K562 (cell line): ENCODE measurements around the gene RSPH1. TPM values are rescaled to one million over a fixed set of nuclear protein-coding genes. Genes with fewer than 3 reads are reported as not detected.

Experiments used
- ATAC-seq: fragments of 200-7000 bp; cut with Tn5 transposase; 3 replicates; pipeline ENCODE4 v1.9.1; 2020; ENCODE audit warnings: moderate library complexity
- BruUV-seq: library from RNA; stranded (reverse); fragments of 400-500 nt; replicated peaks from 2 replicates; lab custom pipeline; 2021; lab: Mats Ljungman, UMichigan
- CTCF ChIA-PET: fragments of 300-600 bp; formaldehyde crosslinking; extraction: SDS; loops from one replicate; lab custom pipeline; 2021; ENCODE audit warnings: low intra/inter-chr PET ratio; lab: Yijun Ruan, JAX
- POLR2A ChIA-PET: fragments of 300-600, 350-650 bp; sonication (Branson Sonifier 250); formaldehyde crosslinking; extraction: SDS; loops from one replicate; lab custom pipeline; 2021; ENCODE audit warnings: antibody characterized with exemption, inconsistent platforms; lab: Yijun Ruan, JAX
- DNase-seq, 4 experiments: peaks; one replicate each; pipeline versions ENCODE4 v3.0.0 to v3.0.0-alpha.2; 2011 to 2018; ENCODE audit warnings: low spot score in 3 of 4, mixed read lengths in 3 of 4; ENCODE audit errors: extremely low read depth in 1 of 4
- FAIRE-seq: peaks from 2 replicates; lab custom pipeline; 2011; peaks lifted over from hg19 to GRCh38; lab: Jason Lieb, UNC
- H2AFZ ChIP-seq: 2 replicates; pipeline ENCODE4 v1.6.0; 2011; ENCODE audit warnings: low read depth, low read length, control low read depth, inconsistent platforms
- H3K27ac ChIP-seq: fragments of 200-600 bp; 3 replicates; pipeline ENCODE4 v1.8.0; 2011; ENCODE audit warnings: low read depth, mild to moderate bottlenecking, control low read depth, inconsistent platforms, low read length, moderate library complexity, mixed read lengths; ENCODE audit errors: extremely low read depth
- H3K27me3 ChIP-seq, 2 experiments: fragments of 300-600 bp in 1 of 2; 2 replicates in 1 of 2; 3 replicates in 1 of 2; pipeline versions ENCODE4 v1.6.0 to v1.8.0; 2011; ENCODE audit warnings: inconsistent platforms in 2 of 2, low read length in 2 of 2, mild to moderate bottlenecking in 1 of 2, mixed read lengths in 1 of 2, moderate library complexity in 1 of 2; ENCODE audit not compliant: control insufficient read depth in 2 of 2, insufficient read depth in 2 of 2
- H3K36me3 ChIP-seq: fragments of 300-600 bp; 3 replicates; pipeline ENCODE4 v1.8.0; 2011; ENCODE audit warnings: mild to moderate bottlenecking, low read length, inconsistent platforms; ENCODE audit not compliant: control insufficient read depth, insufficient read depth
- H3K4me1 ChIP-seq, 2 experiments: fragments of 200-600 bp in 1 of 2; replicated peaks in 1 of 2; 2 replicates in 1 of 2; 3 replicates in 1 of 2; pipeline versions ENCODE4 v1.5.1 to v1.8.0; 2011; ENCODE audit warnings: inconsistent platforms in 2 of 2, low read length in 2 of 2, mild to moderate bottlenecking in 1 of 2, mixed read lengths in 1 of 2, moderate library complexity in 1 of 2; ENCODE audit not compliant: control insufficient read depth in 2 of 2, insufficient read depth in 2 of 2
- H3K4me2 ChIP-seq: 2 replicates; pipeline ENCODE4 v1.6.1; 2011; ENCODE audit warnings: low read length, control low read depth, inconsistent platforms, mixed read lengths; ENCODE audit not compliant: insufficient read depth
- H3K4me3 ChIP-seq: fragments of 200-600 bp; sonication (generic), shearing (Covaris generic); 2 replicates; pipeline ENCODE4 v1.5.1; 2016; ENCODE audit warnings: control low read depth, inconsistent platforms
- H3K79me2 ChIP-seq: fragments of 200-600 bp; 3 replicates; pipeline ENCODE4 v1.8.0; 2011; ENCODE audit warnings: low read length, inconsistent platforms; ENCODE audit not compliant: control insufficient read depth, insufficient read depth
- H3K9ac ChIP-seq, 2 experiments: 2 replicates each; pipeline versions ENCODE4 v1.6.0 to v1.6.1; 2011; ENCODE audit warnings: low read depth in 2 of 2, low read length in 2 of 2, control low read depth in 1 of 2, inconsistent platforms in 1 of 2, mild to moderate bottlenecking in 1 of 2, mixed read lengths in 1 of 2; ENCODE audit not compliant: insufficient read depth in 1 of 2
- H3K9me1 ChIP-seq: one replicate; pipeline ENCODE4 v1.6.0; 2011; ENCODE audit warnings: inconsistent platforms, mild to moderate bottlenecking, low read length, moderate library complexity; ENCODE audit not compliant: control insufficient read depth, insufficient read depth
- H3K9me3 ChIP-seq: replicated peaks from 2 replicates; pipeline ENCODE4 v1.5.1; 2011; ENCODE audit warnings: low read depth, low read length, inconsistent platforms; ENCODE audit not compliant: control insufficient read depth, insufficient read depth
- H4K20me1 ChIP-seq: replicated peaks from 2 replicates; pipeline ENCODE4 v1.6.1; 2011; ENCODE audit warnings: low read length, inconsistent platforms, mixed read lengths; ENCODE audit not compliant: control insufficient read depth, insufficient read depth
- BDP1 ChIP-seq: IDR thresholded peaks from 3 replicates; pipeline ENCODE4 v1.6.1; 2011; ENCODE audit not compliant: insufficient read length, insufficient read depth
- BRCA1 ChIP-seq, 2 experiments: fragments of 450-650 bp in 1 of 2; sonication (generic) in 1 of 2; formaldehyde crosslinking in 1 of 2; IDR thresholded peaks; 2 replicates each; pipeline versions ENCODE4 v1.5.0 to v1.6.1; 2017 to 2020; ENCODE audit warnings: mild to moderate bottlenecking in 1 of 2, missing genetic modification reagents in 1 of 2
- CREBBP ChIP-seq: IDR thresholded peaks from one replicate; pipeline ENCODE4 v1.6.1; 2012; ENCODE audit warnings: low read depth, mild to moderate bottlenecking, control low read depth, inconsistent platforms, low read length
- GTF2E2 ChIP-seq: fragments of 200-800 bp; sonication (Bioruptor generic); IDR thresholded peaks from 2 replicates; pipeline ENCODE4 v1.6.1; 2016; ENCODE audit warnings: missing genetic modification characterization, missing compliant biosample characterization
- HDAC1 ChIP-seq, 2 experiments: fragments of 450-650 bp; IDR thresholded peaks; 2 replicates each; pipeline ENCODE4 v1.6.1; 2016 to 2017; ENCODE audit warnings: inconsistent platforms in 1 of 2, mild to moderate bottlenecking in 1 of 2, moderate library complexity in 1 of 2
- HES1 ChIP-seq: fragments of 450-650 bp; IDR thresholded peaks from 2 replicates; pipeline ENCODE4 v1.6.1; 2016; ENCODE audit warnings: low read depth, mild to moderate bottlenecking, moderate library complexity
- MAFF ChIP-seq: IDR thresholded peaks from 2 replicates; pipeline ENCODE4 v1.6.1; 2012; ENCODE audit warnings: low read length, improper control_type of control experiment
- MAFK ChIP-seq: IDR thresholded peaks from 2 replicates; pipeline ENCODE4 v1.6.1; 2011; ENCODE audit warnings: low read length, improper control_type of control experiment
- NR0B1 ChIP-seq: fragments of 450-650 bp; IDR thresholded peaks from one replicate; pipeline ENCODE4 v1.6.1; 2018; ENCODE audit warnings: mild to moderate bottlenecking, moderate library complexity; ENCODE audit not compliant: partially characterized antibody
- PRMT5 ChIP-seq: sonication (generic); formaldehyde crosslinking; IDR thresholded peaks from 2 replicates; pipeline ENCODE4 v1.5.0; 2020; ENCODE audit warnings: missing genetic modification reagents
- RFX5 ChIP-seq: IDR thresholded peaks from 2 replicates; pipeline ENCODE4 v1.6.1; 2011; ENCODE audit warnings: low read depth, mild to moderate bottlenecking, improper control_type of control experiment, low read length
- SRSF9 ChIP-seq: fragments of 200-400 bp; formaldehyde crosslinking; IDR thresholded peaks from 2 replicates; pipeline ENCODE4 v1.6.1; 2017; ENCODE audit warnings: low read depth, low read length, borderline replicate concordance
- YBX1 ChIP-seq: fragments of 450-650 bp; IDR thresholded peaks from 2 replicates; pipeline ENCODE4 v1.7.1; 2016; ENCODE audit warnings: mild to moderate bottlenecking
- ZNF212 ChIP-seq: fragments of 450-650 bp; formaldehyde crosslinking; IDR thresholded peaks from 2 replicates; pipeline ENCODE4 v1.4.0; 2020; ENCODE audit warnings: mild to moderate bottlenecking
- ZNF24 ChIP-seq: fragments of 450-650 bp; IDR thresholded peaks from 2 replicates; pipeline ENCODE4 v1.6.1; 2016
- ZNF354B ChIP-seq: fragments of 250-450 bp; sonication (Bioruptor Pico); IDR thresholded peaks from 2 replicates; pipeline ENCODE4 v1.4.0; 2020
- ZNF830 ChIP-seq: fragments of 250-450 bp; sonication (Bioruptor Pico); IDR thresholded peaks from 2 replicates; pipeline ENCODE4 v1.5.0; 2021; ENCODE audit warnings: mild to moderate bottlenecking
- WGBS: fragments of 100-300 bp; shearing (Covaris generic); methylation state at CpG from one replicate; pipeline ENCODE4 v1.1.6; 2016; ENCODE audit warnings: low coverage, mixed read lengths; ENCODE audit not compliant: insufficient coverage; ENCODE audit errors: missing lambda C conversion rate; 5-methylcytosine and 5-hydroxymethylcytosine counted together
- in situ Hi-C: fragments of 300-500 bp; cut with MboI; formaldehyde crosslinking; loops from 4 replicates; pipeline ENCODE4 v1.15.0; 2018; ENCODE audit warnings: inconsistent platforms, mixed read lengths
- intact Hi-C: fragments of 100-400 bp; cut with micrococcal nuclease; formaldehyde crosslinking; loops from 2 replicates; pipeline ENCODE4 v1.14.2; 2022
- polyA plus RNA-seq, 8 experiments: library from polyadenylated mRNA; depleted of rRNA in 4 of 8; stranded (reverse) in 5 of 8; unstranded in 3 of 8; fragments of >200 nt; fragmentation: Nextera tagmentation in 2 of 8; fragmentation: Illumina TruSeq in 1 of 8; extraction: Ambion mirVana in 2 of 8; extraction: Trizol in 1 of 8; gene quantifications; 2 replicates each; pipeline versions ENCODE4 v1.2.1 to v1.2.3, GENCODE V29; 2011 to 2014; ENCODE audit warnings: inconsistent platforms in 1 of 8, missing spikeins in 1 of 8
- total RNA-seq, 7 experiments: library from RNA; depleted of rRNA in 6 of 7; stranded (reverse); fragments of >200 nt in 6 of 7; fragmentation: Illumina TruSeq in 2 of 7; extraction: Trizol in 2 of 7; gene quantifications; 2 replicates each; pipeline versions ENCODE4 v1.2.1 to v1.2.3, GENCODE V29; 2011 to 2021; ENCODE audit warnings: low replicate concordance in 1 of 7
- TF ChIP-seq, protein P1 (sequence below): fragments of 150-350 bp; conservative IDR thresholded peaks from 2 replicates; pipeline ENCODE4 v1.6.1; 2014; ENCODE audit warnings: low read length
- TF ChIP-seq, protein P2 (sequence below): fragments of 250-450 bp; sonication (Bioruptor Pico); IDR thresholded peaks from 2 replicates; pipeline ENCODE4 v1.8.0; 2022; ENCODE audit warnings: inconsistent platforms, mild to moderate bottlenecking, moderate library complexity, borderline replicate concordance

Gene RSPH1
- total and polyA plus RNA-seq, 9 of the 15 experiments (the other 6 are each of a cell fraction or from before 2014, with no cell fraction given), result 0.17 TPM; not detected in 8

- peaks cover 14 to 15% of the 10 kb centered on the region in 2 experiments; a peak in 4 of 5 replicates for H3K4me1 ChIP-seq
- ChIA-PET POLR2A (interaction anchor here (1.0 to 1.1 kb wide), 2 partner anchors 9 to 118 kb away, joined by 3 read pairs; no protein-coding TSS in a partner anchor), CTCF (no interaction called here)
- WGBS, result 1% methylated on average over 5 of the region's 5 CpGs
- H3K36me3 ChIP-seq, result no peaks in the 10 kb centered on the region
- H3K27ac ChIP-seq, result no peak overlapping the region
- intact Hi-C loops (loop anchor here (5.0 kb wide), 1 partner anchor 486 kb away; the partner anchor contains the start of gene ZBTB21), in situ Hi-C loops (no loop called here)
- H4K20me1 ChIP-seq, result no peaks in the 10 kb centered on the region
- H3K9ac ChIP-seq, result no peak overlapping the region
- H3K79me2 ChIP-seq, result no peaks in the 10 kb centered on the region
- no peak for FAIRE-seq
- H3K27me3 ChIP-seq, result peaks cover 16 to 21% of the 10 kb centered on the region in 2 experiments
- no peak overlapping the region for H2AFZ ChIP-seq
- H3K4me2 ChIP-seq, result no peak overlapping the region
- no peak for DNase-seq
- BruUV-seq, result no TSS peak
- no peaks in the 10 kb centered on the region for H3K9me3 ChIP-seq
- H3K4me3 ChIP-seq, result no peak overlapping the region
- no peaks in the 10 kb centered on the region for H3K9me1 ChIP-seq
- no peak for ATAC-seq
- TF ChIP-seq HDAC1 (IDR thresholded peaks at IDR 0.05) (no peak), ZNF24 (no peak), YBX1 (no peak), MAFK (no peak), RFX5 (no peak), CREBBP (no peak), GTF2E2 (tag) (no peak), MAFF (no peak), HES1 (no peak), PRMT5 (no peak), ZNF212 (CRISPR knock-in tag) (no peak), BRCA1 (IDR thresholded peaks at IDR 0.05) (no peak), BRCA1 (CRISPR knock-in tag; IDR thresholded peaks at IDR 0.05) (no peak), NR0B1 (no peak), ZNF354B (CRISPR knock-in tag) (no peak), BDP1 (no peak), SRSF9 (no peak), ZNF830 (no peak)
- TF ChIP-seq, protein P1, sequence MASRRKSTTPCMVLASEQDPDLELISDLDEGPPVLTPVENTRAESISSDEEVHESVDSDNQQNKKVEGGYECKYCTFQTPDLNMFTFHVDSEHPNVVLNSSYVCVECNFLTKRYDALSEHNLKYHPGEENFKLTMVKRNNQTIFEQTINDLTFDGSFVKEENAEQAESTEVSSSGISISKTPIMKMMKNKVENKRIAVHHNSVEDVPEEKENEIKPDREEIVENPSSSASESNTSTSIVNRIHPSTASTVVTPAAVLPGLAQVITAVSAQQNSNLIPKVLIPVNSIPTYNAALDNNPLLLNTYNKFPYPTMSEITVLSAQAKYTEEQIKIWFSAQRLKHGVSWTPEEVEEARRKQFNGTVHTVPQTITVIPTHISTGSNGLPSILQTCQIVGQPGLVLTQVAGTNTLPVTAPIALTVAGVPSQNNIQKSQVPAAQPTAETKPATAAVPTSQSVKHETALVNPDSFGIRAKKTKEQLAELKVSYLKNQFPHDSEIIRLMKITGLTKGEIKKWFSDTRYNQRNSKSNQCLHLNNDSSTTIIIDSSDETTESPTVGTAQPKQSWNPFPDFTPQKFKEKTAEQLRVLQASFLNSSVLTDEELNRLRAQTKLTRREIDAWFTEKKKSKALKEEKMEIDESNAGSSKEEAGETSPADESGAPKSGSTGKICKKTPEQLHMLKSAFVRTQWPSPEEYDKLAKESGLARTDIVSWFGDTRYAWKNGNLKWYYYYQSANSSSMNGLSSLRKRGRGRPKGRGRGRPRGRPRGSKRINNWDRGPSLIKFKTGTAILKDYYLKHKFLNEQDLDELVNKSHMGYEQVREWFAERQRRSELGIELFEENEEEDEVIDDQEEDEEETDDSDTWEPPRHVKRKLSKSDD, result no peak
- TF ChIP-seq, protein P2, sequence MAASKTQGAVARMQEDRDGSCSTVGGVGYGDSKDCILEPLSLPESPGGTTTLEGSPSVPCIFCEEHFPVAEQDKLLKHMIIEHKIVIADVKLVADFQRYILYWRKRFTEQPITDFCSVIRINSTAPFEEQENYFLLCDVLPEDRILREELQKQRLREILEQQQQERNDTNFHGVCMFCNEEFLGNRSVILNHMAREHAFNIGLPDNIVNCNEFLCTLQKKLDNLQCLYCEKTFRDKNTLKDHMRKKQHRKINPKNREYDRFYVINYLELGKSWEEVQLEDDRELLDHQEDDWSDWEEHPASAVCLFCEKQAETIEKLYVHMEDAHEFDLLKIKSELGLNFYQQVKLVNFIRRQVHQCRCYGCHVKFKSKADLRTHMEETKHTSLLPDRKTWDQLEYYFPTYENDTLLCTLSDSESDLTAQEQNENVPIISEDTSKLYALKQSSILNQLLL (CRISPR knock-in tag), result no peak
Measured at GRCh38 chr21:42498012-42498411, 2.0 kb upstream of the RSPH1 start.
